NCI-H774 (cell line): Measurements from ENCODE around the gene TPR.

ENCODE experiments used
- DNase-seq: peaks from one replicate; lab custom pipeline; 2025; lab: John Stamatoyannopoulos, UW

The TPR gene

GRCh38 chr1:186327331-186327730, 47.7 kb downstream of the TPR start:
- DNase-seq, result no peak

DNA sequence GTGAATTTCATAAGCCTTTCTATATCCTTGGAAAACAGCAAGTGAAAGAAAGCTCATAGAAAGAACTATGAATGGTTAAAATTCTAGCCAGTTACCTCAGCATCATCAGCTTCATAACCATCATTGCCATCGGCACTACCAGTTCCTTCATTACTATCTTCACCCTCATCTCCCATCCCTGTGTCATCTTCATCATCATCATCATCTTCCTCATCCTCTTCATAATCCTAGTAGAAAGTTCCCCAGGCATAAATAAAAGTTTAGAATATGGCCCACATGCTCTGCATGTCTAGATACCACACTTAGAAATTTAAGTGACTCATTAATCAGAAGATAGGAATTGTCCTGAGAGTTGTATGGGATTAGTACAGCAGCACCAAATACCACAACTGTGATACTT, 49.0 kb downstream of the TPR start:
- DNase-seq, result no peak

- DNase-seq, result no peak
These were observed 49.8 kb downstream of the TPR start for GRCh38 chr1:186325239-186325638.

- no peak for DNase-seq
These were observed 51.2 kb downstream of the TPR start for GRCh38 chr1:186323865-186324264.

GRCh38 chr1:186315570-186315969, 59.5 kb downstream of the TPR start:
- no peak for DNase-seq

- DNase-seq, result no peak
These were observed 63.5 kb downstream of the TPR start for GRCh38 chr1:186311375-186312051.

- DNase-seq, result no peak
These were observed 64.7 kb downstream of the TPR start for GRCh38 chr1:186310307-186310706.

GRCh38 chr1:186308264-186309060, 66.6 kb downstream of the TPR start:
- DNase-seq, result no peak

GRCh38 chr1:186307445-186307844, 67.6 kb downstream of the TPR start:
- no peak for DNase-seq

GRCh38 chr1:186306533-186306932, 68.5 kb downstream of the TPR start:
- DNase-seq, result no peak

DNA sequence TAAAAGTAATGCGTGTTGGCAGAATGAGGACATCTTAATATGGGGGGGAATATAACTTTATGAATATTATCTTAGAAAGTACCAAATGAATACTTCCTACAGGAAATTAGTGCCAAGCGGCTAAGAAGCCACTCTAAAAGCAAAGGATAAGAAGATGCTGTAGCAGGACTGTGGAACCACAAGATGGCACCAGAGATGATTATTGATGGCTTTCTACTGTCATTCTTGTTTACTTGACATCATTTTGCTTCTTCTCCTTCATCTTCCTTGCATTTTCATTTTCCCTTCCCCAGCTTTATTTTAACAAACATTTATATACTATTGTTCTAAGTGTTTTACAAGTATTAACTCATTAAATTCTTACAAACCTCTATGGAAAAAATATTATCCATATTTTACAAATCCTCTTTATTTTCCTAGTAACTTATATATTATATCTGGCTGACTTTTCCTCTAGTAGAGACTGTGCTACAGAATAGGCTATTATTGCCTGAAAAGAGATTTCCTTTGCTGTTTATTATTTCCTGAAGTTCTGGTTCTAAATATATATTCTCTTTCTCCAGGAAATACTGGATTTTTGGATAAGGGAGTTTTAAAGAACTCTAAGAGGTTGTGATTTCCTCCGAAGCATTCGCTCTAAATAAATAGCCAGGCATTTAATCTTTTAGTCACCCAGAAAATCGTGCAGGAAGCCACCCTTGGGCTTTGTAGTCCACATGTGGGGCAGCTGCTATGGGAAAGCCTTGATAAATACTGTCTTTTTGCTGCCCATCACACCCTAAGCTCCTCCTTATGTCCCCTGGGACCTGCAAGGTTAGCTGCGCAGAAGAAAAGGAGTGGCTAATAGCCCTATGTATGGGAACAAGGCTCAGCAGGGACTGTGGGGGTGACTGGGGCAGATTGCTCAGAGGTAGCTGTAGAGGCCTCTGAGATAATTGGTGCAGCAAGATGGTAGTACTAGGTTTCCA, 69.8 kb downstream of the TPR start:
- no peak for DNase-seq

DNA sequence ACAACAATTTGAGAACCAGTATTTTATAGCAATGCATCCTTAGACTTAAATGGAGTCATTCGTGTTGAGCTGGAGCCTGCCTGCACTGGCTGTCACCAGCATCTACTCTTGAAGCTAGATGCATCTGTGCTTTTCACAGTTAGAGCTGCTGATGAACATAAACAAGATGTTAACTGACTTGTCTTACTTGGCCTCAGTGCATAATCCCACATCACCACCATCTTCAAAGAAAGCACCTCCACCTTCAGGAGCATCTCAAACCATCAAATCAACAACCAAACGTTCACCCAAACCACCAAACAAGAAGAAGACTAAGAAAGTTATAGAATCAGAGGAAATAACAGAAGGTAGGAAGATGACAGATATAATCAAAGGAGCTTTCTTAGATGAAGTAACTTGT, 71.1 kb downstream of the TPR start:
- no peak for DNase-seq

- no peak for DNase-seq
These were observed 72.6 kb downstream of the TPR start for GRCh38 chr1:186302381-186302920.

GRCh38 chr1:186301448-186301847, 73.6 kb downstream of the TPR start:
- no peak for DNase-seq

- no peak for DNase-seq
These were observed 75.0 kb downstream of the TPR start for GRCh38 chr1:186300056-186300455.

- no peak for DNase-seq
These were observed 75.5 kb downstream of the TPR start for GRCh38 chr1:186299570-186299969.

GRCh38 chr1:186298851-186299250, 76.2 kb downstream of the TPR start:
- no peak for DNase-seq

DNA sequence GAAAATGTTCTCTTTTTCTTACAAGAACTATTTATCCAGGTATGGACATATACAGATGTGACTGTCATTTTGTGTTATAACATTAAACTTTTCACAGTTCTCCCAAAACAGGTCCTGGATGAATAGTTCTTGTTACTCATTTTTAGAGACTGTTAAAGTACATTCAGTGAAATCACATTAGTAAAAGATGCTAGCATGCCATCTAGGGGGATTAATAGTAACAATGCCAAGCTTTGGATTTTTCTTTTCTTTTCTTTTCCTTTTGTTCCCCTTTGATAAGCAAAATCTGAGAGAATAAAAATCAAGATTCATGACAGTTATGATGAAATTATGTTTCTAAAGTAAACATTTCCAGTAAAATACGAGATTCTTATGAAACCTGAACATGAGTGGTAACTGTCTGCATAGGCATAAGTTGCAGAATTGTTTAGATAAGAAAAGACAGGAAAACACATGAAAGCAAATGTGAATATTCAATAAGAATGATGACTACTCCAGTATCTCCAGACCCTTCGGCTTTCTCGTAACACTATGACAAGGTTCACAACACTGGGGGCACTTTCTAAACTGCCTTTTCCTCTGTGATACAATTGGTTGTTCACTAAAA, 77.5 kb downstream of the TPR start:
- no peak for DNase-seq

DNA sequence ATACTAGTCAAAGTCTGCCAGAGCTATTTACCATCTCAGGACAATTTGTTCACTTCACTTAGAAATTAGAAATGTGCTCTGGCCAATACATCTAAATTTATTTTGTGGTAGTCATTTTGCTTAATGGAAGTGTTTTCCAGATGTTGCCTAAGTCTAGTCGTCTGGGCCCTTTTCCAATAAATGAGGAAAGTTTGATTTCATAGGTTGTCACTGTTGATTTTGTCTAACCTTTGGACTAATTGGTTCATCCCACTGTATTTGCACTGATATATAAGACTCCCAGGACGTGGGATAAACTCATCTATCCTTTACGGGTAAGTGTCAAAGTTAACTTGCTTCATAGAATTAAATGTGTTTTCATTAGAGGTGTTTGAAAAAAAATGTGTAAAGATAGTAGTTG, 79.1 kb downstream of the TPR start, which contains the start of gene PRG4:
TSS of gene PRG4 (plus strand) at position 300 of the 400 bp plus-strand sequence.
- no peak for DNase-seq

- no peak for DNase-seq
These were observed 82.2 kb downstream of the TPR start for GRCh38 chr1:186292875-186293274.

DNA sequence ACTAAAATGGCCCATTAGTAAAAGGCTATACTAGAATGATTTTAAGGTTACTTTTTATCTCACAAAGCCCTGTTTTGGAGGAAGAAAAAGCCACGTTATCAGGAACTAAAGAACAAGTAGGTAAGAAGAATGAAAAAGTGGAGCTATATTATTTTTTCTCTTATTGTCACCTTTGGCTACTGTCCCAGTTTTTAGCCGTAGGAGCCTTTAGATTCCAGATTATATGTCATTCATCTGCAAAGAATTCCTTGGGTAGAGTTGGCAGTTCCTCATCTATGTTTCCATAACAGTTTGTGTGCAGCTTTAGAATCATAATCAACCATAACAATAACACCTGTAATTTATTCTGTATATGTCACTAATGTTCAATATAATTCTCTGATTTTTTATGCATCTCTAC, 83.8 kb downstream of the TPR start:
- no peak for DNase-seq
